PC-3 (cell line): Measurements from ENCODE around the gene CAMTA1.

Source experiments
- EZH2 ChIP-seq: fragments of 300-600 bp; sonication (generic); IDR thresholded peaks from one replicate; pipeline ENCODE4 v1.6.1; 2017; ENCODE audit warnings: antibody characterized with exemption, mild to moderate bottlenecking, low read length; ENCODE audit not compliant: unreplicated experiment
- EZH2phosphoT487 ChIP-seq: fragments of 300-600 bp; sonication (generic); IDR thresholded peaks from 2 replicates; pipeline ENCODE4 v1.6.1; 2018; ENCODE audit warnings: mild to moderate bottlenecking, antibody characterized with exemption, low read length, borderline replicate concordance
- TF ChIP-seq, protein P1 (sequence below): fragments of 300-600 bp; sonication (generic); conservative IDR thresholded peaks from 2 replicates; pipeline ENCODE4 v1.5.1; 2017; ENCODE audit warnings: antibody characterized with exemption, low read depth, mild to moderate bottlenecking, low read length

DNA sequence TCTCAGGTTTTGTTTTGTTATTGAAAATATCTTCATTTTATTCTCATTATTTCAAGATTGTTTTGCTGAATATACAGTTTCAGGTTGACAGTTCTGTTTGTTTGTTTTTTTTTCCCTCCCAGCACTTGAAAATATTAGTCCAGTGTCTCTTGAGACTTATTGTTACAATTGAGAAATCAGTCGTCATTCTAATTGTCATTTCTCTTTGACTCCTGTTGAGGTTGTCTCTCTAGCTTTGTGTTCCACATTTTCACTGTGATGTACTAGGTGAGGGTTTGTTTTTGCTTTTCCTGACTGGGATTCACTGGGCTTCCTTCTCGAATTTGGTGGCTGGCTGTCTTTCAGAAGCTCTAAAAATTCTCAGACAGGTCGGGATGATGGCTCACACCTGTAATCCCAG lies 542.6 kb downstream of the CAMTA1 start:
- TF ChIP-seq, protein P1, sequence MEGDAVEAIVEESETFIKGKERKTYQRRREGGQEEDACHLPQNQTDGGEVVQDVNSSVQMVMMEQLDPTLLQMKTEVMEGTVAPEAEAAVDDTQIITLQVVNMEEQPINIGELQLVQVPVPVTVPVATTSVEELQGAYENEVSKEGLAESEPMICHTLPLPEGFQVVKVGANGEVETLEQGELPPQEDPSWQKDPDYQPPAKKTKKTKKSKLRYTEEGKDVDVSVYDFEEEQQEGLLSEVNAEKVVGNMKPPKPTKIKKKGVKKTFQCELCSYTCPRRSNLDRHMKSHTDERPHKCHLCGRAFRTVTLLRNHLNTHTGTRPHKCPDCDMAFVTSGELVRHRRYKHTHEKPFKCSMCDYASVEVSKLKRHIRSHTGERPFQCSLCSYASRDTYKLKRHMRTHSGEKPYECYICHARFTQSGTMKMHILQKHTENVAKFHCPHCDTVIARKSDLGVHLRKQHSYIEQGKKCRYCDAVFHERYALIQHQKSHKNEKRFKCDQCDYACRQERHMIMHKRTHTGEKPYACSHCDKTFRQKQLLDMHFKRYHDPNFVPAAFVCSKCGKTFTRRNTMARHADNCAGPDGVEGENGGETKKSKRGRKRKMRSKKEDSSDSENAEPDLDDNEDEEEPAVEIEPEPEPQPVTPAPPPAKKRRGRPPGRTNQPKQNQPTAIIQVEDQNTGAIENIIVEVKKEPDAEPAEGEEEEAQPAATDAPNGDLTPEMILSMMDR = no peak
- TF ChIP-seq EZH2 = no peak
- no peak for TF ChIP-seq EZH2phosphoT487
